ENCODE measurements around the gene KRT20.

DNA sequence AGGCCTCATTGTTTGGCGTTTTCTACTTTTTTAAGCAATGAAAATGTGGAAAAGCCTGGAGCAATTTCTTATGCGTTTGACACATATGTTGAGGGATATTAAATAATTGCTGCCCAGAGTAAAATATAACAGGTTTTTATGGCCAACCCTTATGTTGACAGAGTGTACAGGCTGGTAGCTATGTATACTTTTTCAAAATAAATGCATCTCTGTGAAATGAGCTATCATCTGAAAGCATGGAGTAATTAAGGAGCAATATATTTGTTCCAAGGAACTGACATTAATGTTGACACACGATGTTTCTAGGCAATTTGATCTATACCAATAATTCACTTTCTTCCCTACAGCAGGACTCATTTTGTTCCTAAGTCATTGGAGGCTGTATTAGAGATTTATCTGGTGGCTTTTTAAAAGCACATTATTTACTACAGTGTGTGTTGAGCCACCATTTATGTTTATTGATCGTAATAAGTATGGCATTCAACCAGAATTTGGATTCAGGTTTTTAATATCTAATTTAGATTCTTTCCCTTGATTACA lies 11.9 kb upstream of the KRT20 start:
- TF ChIP-seq, protein P1, sequence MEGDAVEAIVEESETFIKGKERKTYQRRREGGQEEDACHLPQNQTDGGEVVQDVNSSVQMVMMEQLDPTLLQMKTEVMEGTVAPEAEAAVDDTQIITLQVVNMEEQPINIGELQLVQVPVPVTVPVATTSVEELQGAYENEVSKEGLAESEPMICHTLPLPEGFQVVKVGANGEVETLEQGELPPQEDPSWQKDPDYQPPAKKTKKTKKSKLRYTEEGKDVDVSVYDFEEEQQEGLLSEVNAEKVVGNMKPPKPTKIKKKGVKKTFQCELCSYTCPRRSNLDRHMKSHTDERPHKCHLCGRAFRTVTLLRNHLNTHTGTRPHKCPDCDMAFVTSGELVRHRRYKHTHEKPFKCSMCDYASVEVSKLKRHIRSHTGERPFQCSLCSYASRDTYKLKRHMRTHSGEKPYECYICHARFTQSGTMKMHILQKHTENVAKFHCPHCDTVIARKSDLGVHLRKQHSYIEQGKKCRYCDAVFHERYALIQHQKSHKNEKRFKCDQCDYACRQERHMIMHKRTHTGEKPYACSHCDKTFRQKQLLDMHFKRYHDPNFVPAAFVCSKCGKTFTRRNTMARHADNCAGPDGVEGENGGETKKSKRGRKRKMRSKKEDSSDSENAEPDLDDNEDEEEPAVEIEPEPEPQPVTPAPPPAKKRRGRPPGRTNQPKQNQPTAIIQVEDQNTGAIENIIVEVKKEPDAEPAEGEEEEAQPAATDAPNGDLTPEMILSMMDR (IDR thresholded peaks at IDR 0.05 in 2 of 3, conservative IDR thresholded peaks at IDR 0.05 in 1 of 3; ENCODE audit: insufficient read depth in 2 of 3, low read depth in 1 of 3, low read length in 3 of 3), result no peak
- no peak for TF ChIP-seq CHD4 (IDR thresholded peaks at IDR 0.05; ENCODE audit: insufficient read depth, insufficient replicate concordance, low read depth, low read length, poor library complexity, severe bottlenecking)
- TF ChIP-seq GATA2 (CRISPR knock-in tag; IDR thresholded peaks at IDR 0.05), result no peak
- TF ChIP-seq MAFK (IDR thresholded peaks at IDR 0.05; ENCODE audit: low read length), result no peak
- TF ChIP-seq RCOR1 (IDR thresholded peaks at IDR 0.05; ENCODE audit: borderline replicate concordance in 1 of 2, low read depth in 2 of 2, low read length in 2 of 2), result no peak
- no peak for TF ChIP-seq MYNN (IDR thresholded peaks at IDR 0.05)
- TF ChIP-seq MYNN (CRISPR knock-in tag; IDR thresholded peaks at IDR 0.05), result no peak
- no peak for TF ChIP-seq DDX20 (tag; IDR thresholded peaks at IDR 0.05; ENCODE audit: low read depth)
- TF ChIP-seq, protein P2, sequence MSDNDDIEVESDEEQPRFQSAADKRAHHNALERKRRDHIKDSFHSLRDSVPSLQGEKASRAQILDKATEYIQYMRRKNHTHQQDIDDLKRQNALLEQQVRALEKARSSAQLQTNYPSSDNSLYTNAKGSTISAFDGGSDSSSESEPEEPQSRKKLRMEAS (CRISPR knock-in tag; IDR thresholded peaks at IDR 0.05), result no peak
- TF ChIP-seq, protein P3, sequence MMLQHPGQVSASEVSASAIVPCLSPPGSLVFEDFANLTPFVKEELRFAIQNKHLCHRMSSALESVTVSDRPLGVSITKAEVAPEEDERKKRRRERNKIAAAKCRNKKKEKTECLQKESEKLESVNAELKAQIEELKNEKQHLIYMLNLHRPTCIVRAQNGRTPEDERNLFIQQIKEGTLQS (IDR thresholded peaks at IDR 0.05), result no peak
- TF ChIP-seq, protein P3 (CRISPR knock-in tag; conservative IDR thresholded peaks at IDR 0.05), result no peak
- TF ChIP-seq, protein P4, sequence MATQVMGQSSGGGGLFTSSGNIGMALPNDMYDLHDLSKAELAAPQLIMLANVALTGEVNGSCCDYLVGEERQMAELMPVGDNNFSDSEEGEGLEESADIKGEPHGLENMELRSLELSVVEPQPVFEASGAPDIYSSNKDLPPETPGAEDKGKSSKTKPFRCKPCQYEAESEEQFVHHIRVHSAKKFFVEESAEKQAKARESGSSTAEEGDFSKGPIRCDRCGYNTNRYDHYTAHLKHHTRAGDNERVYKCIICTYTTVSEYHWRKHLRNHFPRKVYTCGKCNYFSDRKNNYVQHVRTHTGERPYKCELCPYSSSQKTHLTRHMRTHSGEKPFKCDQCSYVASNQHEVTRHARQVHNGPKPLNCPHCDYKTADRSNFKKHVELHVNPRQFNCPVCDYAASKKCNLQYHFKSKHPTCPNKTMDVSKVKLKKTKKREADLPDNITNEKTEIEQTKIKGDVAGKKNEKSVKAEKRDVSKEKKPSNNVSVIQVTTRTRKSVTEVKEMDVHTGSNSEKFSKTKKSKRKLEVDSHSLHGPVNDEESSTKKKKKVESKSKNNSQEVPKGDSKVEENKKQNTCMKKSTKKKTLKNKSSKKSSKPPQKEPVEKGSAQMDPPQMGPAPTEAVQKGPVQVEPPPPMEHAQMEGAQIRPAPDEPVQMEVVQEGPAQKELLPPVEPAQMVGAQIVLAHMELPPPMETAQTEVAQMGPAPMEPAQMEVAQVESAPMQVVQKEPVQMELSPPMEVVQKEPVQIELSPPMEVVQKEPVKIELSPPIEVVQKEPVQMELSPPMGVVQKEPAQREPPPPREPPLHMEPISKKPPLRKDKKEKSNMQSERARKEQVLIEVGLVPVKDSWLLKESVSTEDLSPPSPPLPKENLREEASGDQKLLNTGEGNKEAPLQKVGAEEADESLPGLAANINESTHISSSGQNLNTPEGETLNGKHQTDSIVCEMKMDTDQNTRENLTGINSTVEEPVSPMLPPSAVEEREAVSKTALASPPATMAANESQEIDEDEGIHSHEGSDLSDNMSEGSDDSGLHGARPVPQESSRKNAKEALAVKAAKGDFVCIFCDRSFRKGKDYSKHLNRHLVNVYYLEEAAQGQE (IDR thresholded peaks at IDR 0.05; ENCODE audit: borderline replicate concordance), result no peak
- TF ChIP-seq, protein P4 (CRISPR knock-in tag; IDR thresholded peaks at IDR 0.05; ENCODE audit: low read depth), result no peak
